GM18907 (cell line): ENCODE measurements around the gene MTNR1A.

Source experiments
- ATAC-seq: cut with Tn5 transposase; IDR thresholded peaks from one replicate; pipeline ENCODE4 v1.9.1; 2021; ENCODE audit warnings: mild to moderate bottlenecking, moderate library complexity; ENCODE audit not compliant: unreplicated experiment

MTNR1A gene

GRCh38 chr4:186554914-186555827 lies at the start of gene MTNR1A:
Gene MTNR1A (minus strand): TSS chr4:186555567. CDS start chr4:186555365, 202 bp downstream.
- no peak for ATAC-seq

GRCh38 chr4:186604124-186604807 lies 48.9 kb upstream of the MTNR1A start:
- no peak for ATAC-seq

GRCh38 chr4:186602978-186603377 lies 47.6 kb upstream of the MTNR1A start:
- ATAC-seq, result no peak

GRCh38 chr4:186599483-186599882 lies 44.1 kb upstream of the MTNR1A start:
- ATAC-seq, result no peak

- no peak for ATAC-seq
Observed at GRCh38 chr4:186598686-186599085, 43.3 kb upstream of the MTNR1A start.

GRCh38 chr4:186596850-186597390 lies 41.6 kb upstream of the MTNR1A start:
- ATAC-seq, result no peak

- no peak for ATAC-seq
Observed at GRCh38 chr4:186596346-186596745, 41.0 kb upstream of the MTNR1A start.

GRCh38 chr4:186593587-186593973 lies 38.2 kb upstream of the MTNR1A start:
- no peak for ATAC-seq

- ATAC-seq, result no peak
Observed at GRCh38 chr4:186592966-186593586, 37.7 kb upstream of the MTNR1A start.

- ATAC-seq, result no peak
Observed at GRCh38 chr4:186592445-186592844, 37.1 kb upstream of the MTNR1A start.

GRCh38 chr4:186591651-186592050 lies 36.3 kb upstream of the MTNR1A start:
- no peak for ATAC-seq

- ATAC-seq, result no peak
Observed at GRCh38 chr4:186588503-186588902, 33.1 kb upstream of the MTNR1A start.

GRCh38 chr4:186587416-186588018 lies 32.1 kb upstream of the MTNR1A start:
- peak; percentile 71 for ATAC-seq

- no peak for ATAC-seq
Observed at GRCh38 chr4:186586205-186586604, 30.8 kb upstream of the MTNR1A start.

GRCh38 chr4:186584912-186585311 lies 29.5 kb upstream of the MTNR1A start:
- no peak for ATAC-seq

- ATAC-seq, result no peak
Observed at GRCh38 chr4:186581421-186581820, 26.1 kb upstream of the MTNR1A start.

- no peak for ATAC-seq
Observed at GRCh38 chr4:186580669-186581068, 25.3 kb upstream of the MTNR1A start.

- no peak for ATAC-seq
Observed at GRCh38 chr4:186570193-186570996, 15.0 kb upstream of the MTNR1A start.

- no peak for ATAC-seq
Observed at GRCh38 chr4:186569533-186570192, 14.3 kb upstream of the MTNR1A start.

GRCh38 chr4:186566068-186566467 lies 10.7 kb upstream of the MTNR1A start:
- ATAC-seq, result no peak
